ENCODE measurements around the gene TNNC1.

The TNNC1 gene

GRCh38 chr3:52428151-52429005, 25.5 kb downstream of the TNNC1 start:
- peak; percentile 46 for DNase-seq

DNA sequence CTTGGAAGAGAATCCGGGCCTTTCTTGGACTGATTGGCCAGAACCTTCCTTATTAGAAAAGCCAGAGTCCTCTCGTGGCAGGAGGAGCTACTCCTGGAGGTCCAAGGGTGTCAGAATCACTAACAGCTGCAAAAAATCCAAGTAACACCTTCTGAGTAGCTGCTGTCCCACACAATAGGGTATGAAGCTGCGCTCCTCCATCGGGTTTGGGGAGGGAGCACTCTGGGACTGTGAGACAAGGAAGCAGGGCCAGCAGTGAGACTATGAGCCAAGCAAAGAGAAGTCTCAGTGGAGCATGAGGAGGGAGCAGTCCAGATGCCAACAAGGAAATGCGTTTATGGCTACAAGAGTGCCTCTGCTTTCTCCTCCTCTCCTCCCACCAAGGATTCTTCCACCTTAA, 30.7 kb downstream of the TNNC1 start:
- DNase-seq, result no peak

- no peak for DNase-seq
Measured at GRCh38 chr3:52422669-52423068, 31.2 kb downstream of the TNNC1 start.

GRCh38 chr3:52420388-52420787, 33.5 kb downstream of the TNNC1 start:
- no peak for DNase-seq

- DNase-seq, result no peak
Measured at GRCh38 chr3:52415800-52416199, 38.0 kb downstream of the TNNC1 start.

- DNase-seq, result no peak
Measured at GRCh38 chr3:52408466-52408865, 45.4 kb downstream of the TNNC1 start.

GRCh38 chr3:52407779-52408178, 46.1 kb downstream of the TNNC1 start:
- no peak for DNase-seq

GRCh38 chr3:52406791-52407510, 46.9 kb downstream of the TNNC1 start:
- no peak for DNase-seq

- no peak for DNase-seq
Measured at GRCh38 chr3:52406231-52406661, 47.6 kb downstream of the TNNC1 start.

DNA sequence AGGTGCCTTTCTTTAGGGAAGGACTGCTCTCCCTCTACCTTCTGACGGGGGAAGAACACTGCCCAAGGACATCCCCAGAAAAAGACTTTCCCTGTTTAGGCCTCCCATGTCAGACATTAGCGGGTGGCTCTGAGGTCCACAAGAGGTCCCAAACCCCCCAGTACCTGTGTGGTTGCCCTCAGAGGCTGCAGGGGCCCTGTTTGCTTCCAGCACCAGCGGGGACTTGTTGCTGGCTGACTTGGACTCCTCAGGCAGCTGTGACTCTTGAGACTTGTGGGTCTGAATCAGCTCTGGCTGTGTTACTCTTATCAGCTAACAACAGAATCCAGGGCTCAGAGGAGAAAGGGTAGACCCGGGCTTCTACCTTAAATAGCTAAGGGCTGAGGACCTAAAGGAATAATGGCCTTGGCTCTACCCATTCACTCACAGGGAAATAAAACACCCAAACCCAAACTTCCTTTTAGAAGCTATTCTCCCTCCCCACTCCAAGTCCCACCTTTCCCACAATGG, 48.2 kb downstream of the TNNC1 start:
- no peak for DNase-seq

DNA sequence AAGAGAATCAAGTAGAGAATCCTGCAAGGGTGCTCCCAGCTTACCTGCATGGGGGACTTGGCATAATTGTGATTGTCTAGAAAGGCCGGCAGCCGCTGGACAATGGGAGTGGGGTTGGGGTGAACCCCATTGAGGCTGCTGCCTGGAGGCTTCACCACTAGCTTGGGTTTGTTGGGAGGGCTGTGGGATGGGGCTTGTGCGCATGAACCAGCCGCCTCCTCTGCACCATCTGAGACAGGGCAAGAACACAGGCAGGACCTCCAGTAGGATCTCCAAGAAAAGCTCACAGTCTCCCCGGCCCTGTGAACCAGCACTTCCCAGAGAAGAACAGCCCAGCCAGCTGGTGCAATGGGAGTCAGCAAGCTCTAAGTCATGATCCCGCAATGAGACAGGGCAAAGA, 48.8 kb downstream of the TNNC1 start:
- no peak for DNase-seq

DNA sequence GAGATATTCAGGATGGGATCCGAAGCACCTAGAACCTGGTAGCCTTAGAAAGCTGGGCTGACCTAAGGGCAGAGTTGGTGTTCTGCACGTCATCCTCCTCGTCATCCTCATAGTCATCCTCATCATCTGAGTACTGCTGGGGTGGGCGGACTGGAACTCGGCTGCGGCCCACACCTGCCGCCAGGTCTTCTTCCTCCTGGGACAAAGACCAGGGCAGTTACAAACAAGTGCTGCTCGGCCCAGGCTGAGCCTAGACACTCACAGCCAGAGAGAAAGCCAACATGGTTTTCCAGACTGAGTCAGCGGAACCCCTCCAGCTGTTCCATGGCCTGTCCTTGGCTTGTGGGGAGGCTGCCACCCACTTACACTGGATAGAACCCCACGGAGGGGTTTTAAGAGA, 49.5 kb downstream of the TNNC1 start:
- DNase-seq, result no peak

DNA sequence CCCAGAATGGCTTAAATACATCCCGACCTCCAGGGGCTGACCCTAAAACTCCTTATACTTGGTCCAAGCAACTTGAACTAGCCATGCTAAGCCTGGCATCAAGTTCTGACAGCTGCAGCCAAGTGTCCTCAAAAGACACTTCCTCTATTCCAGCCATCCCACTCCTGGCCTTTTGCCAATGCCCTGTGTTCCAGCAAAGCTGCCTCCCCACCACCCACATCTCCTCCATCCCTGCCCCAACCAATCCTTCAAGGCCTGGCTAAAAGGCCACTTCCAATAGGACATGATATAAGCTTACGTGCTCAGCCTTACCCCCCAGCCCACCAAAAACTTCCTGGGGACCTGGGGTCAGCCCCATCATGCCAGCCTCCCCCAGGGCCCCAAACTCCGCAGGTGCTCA, 49.9 kb downstream of the TNNC1 start:
- DNase-seq, result no peak

DNA sequence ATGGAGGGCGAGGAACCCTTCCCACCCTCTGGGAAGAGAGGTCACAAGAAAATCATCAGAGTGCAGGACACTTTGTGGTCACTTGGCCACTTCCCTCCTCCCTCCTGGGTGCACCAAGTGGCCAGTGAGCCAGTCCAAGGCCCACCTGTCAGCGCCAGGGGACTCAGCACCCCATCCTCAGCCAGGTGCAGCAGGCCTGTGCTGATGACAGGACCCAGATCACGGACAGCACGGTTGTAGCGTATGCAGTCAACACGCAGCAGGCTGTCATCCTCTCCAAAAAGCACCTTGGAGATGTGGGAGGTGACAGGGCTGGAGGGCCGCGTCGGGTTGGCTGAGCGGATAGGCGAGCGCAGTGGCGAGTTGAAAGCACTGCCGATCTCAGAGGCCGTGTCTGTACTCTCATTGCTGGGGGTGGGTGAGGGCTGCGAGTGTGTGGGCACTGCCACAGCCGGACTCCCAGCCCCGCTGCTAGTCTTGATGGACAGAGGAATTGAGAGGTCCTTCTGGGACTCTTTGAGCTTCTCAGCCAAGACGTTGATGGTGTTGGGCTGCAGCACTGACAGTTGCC, 50.5 kb downstream of the TNNC1 start:
- no peak for DNase-seq

DNA sequence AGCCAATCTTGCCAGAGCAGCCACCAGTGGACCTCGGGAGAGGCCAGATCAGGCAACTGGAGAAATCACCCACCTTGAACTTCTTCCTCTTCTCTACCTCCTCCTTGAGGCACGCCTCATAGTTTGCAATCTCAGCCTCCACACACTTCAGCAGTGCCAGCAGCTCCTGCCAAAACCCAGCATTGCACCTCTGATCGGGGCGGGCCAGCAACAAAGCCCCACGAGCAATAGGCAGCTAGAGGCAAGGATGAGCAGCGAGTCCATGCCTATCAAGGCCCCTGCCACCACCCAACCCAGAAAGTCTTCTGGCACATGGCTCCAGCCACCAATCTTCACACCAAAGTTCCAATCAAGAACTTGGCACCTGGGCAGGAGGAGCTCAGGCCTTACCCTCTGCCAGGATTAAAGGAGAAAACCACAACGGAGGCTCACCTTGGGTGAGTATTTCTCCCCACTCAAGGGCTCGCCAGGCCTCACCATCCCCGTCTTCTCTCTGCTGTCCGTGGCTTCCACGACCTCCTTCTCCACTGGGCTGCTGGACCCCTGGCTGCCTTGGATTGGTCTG, 51.1 kb downstream of the TNNC1 start:
- no peak for DNase-seq

DNA sequence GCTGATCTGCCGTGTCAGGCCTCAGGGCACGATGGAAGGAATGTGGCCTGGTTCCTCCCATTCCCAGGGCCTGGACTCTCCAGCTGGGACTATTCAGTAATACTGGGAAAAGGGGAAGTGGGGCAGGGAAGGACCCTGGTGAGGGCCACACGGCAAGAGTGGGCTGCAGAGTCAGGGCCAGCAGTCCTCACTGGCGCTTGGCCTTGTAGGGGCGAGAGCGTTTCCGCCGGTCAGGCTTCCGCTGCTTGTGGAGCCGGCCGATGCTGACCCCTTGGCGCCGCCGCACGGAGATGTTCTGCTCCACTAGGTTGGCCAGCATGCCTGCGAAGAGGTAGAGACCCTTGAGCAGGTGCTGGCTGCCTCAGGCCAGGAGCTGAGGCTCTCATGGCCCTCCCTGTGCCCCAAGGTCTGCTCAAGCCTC, 51.7 kb downstream of the TNNC1 start:
- no peak for DNase-seq

DNA sequence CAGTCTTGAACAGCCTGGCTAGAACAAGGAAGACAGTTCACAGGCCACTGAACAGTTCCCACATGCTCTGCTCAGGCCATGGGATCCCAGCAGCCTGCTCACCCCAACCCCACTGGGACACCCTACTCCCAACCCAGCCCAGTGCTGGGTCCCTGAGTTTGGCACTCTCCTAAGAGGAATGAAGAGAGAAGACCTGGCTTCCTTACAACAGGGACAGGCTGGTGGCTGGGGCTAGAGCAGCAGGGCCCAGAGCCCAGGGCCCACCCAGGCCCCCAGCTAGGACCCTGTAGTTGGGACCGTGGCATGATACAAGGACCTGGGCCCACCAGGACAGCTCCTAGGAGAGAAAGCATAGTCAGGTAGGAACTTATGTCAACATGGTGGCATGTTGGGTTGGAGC, 52.3 kb downstream of the TNNC1 start:
- DNase-seq, result no peak

Data from stimulated activated CD4-positive, alpha-beta T cell treated with anti-CD3 and anti-CD28 coated beads, Interleukin-4, amount 100 ng/mL, for 24 hours (primary cell).